Measurements from ENCODE around the gene DPY19L1.

- TF ChIP-seq EZH2 (IDR thresholded peaks at IDR 0.05; ENCODE audit: borderline replicate concordance, low read length), result no peak
- TF ChIP-seq, protein P1, sequence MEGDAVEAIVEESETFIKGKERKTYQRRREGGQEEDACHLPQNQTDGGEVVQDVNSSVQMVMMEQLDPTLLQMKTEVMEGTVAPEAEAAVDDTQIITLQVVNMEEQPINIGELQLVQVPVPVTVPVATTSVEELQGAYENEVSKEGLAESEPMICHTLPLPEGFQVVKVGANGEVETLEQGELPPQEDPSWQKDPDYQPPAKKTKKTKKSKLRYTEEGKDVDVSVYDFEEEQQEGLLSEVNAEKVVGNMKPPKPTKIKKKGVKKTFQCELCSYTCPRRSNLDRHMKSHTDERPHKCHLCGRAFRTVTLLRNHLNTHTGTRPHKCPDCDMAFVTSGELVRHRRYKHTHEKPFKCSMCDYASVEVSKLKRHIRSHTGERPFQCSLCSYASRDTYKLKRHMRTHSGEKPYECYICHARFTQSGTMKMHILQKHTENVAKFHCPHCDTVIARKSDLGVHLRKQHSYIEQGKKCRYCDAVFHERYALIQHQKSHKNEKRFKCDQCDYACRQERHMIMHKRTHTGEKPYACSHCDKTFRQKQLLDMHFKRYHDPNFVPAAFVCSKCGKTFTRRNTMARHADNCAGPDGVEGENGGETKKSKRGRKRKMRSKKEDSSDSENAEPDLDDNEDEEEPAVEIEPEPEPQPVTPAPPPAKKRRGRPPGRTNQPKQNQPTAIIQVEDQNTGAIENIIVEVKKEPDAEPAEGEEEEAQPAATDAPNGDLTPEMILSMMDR (conservative IDR thresholded peaks at IDR 0.05 in 1 of 2, IDR thresholded peaks at IDR 0.05 in 1 of 2; ENCODE audit: extremely low read depth in 1 of 2, insufficient read depth in 1 of 2, low read depth in 1 of 2, low read length in 2 of 2), result no peak
These were observed 108.7 kb downstream of the DPY19L1 start for GRCh38 chr7:34928560-34928959.
